ENCODE data around the gene HOXA5.

Gene HOXA5

GRCh38 chr7:27182285-27182841 lies 38.9 kb upstream of the HOXA5 start:
- no peak for DNase-seq

GRCh38 chr7:27181795-27182275 lies 38.4 kb upstream of the HOXA5 start:
- no peak for DNase-seq

- no peak for DNase-seq
These were observed 37.2 kb upstream of the HOXA5 start for GRCh38 chr7:27180431-27181420.

GRCh38 chr7:27179503-27180430 lies 36.3 kb upstream of the HOXA5 start:
- DNase-seq: peak in 4 of 5 donors; percentile 37 to 54 (median 49)

GRCh38 chr7:27179030-27179429 lies 35.5 kb upstream of the HOXA5 start:
- no peak for DNase-seq

GRCh38 chr7:27178366-27178765 lies 34.9 kb upstream of the HOXA5 start:
- DNase-seq: no peak

- DNase-seq: no peak
These were observed 34.4 kb upstream of the HOXA5 start for GRCh38 chr7:27177795-27178320.

- DNase-seq: no peak
These were observed 33.7 kb upstream of the HOXA5 start for GRCh38 chr7:27176962-27177794.

GRCh38 chr7:27176524-27176845 lies 33.0 kb upstream of the HOXA5 start:
- no peak for DNase-seq

GRCh38 chr7:27175626-27176523 lies 32.4 kb upstream of the HOXA5 start:
- no peak for DNase-seq

- no peak for DNase-seq
These were observed 31.6 kb upstream of the HOXA5 start for GRCh38 chr7:27174874-27175625.

GRCh38 chr7:27173956-27174873 lies 30.7 kb upstream of the HOXA5 start, which contains the start of gene HOXA10:
HOXA10 (minus strand) TSS chr7:27174320; CDS start chr7:27174306, 14 bp downstream.
- no peak for DNase-seq

GRCh38 chr7:27173511-27173955 lies 30.1 kb upstream of the HOXA5 start:
- DNase-seq: no peak

- DNase-seq: no peak
These were observed 29.5 kb upstream of the HOXA5 start for GRCh38 chr7:27172823-27173510.

- DNase-seq: no peak
These were observed 28.9 kb upstream of the HOXA5 start for GRCh38 chr7:27172315-27172774.

GRCh38 chr7:27171637-27172314 lies 28.3 kb upstream of the HOXA5 start:
- DNase-seq: no peak

GRCh38 chr7:27171325-27171636 lies 27.8 kb upstream of the HOXA5 start:
- DNase-seq: no peak
